Body of pancreas (tissue), 4 donors: Measurements from ENCODE around the gene FURIN. TPM values are rescaled to one million over a fixed set of nuclear protein-coding genes. Genes with fewer than 3 reads are reported as not detected.
"Not testable (repeated sequence)": the region's sequence is repeated elsewhere in the genome, so short reads cannot be mapped to it uniquely, and the experiment has no call there.

Experiments
- ATAC-seq: fragments of 150-250 bp; one replicate; pipeline ENCODE4 v1.9.1; 2016
- DNase-seq, 4 donors: peaks; one replicate each; pipeline ENCODE4 v3.0.0-alpha.2; 2019
- H3K27ac ChIP-seq, 4 donors: fragments of 200-600 bp; sonication (generic); 1 replicate in 3 of 4; 2 replicates in 1 of 4; pipeline versions ENCODE4 v1.5.1 to v1.6.1; 2016 to 2019; ENCODE audit warnings: mild to moderate bottlenecking in 1 of 4, mixed read lengths in 1 of 4, moderate library complexity in 1 of 4
- H3K27me3 ChIP-seq, 2 donors: fragments of 200-600 bp; sonication (generic); one replicate each; pipeline ENCODE4 v1.6.0; 2016; ENCODE audit warnings: mild to moderate bottlenecking in 1 of 2
- H3K36me3 ChIP-seq, 2 donors: fragments of 200-600 bp; sonication (generic); replicated peaks in 1 of 2; 2 replicates each; pipeline ENCODE4 v1.5.1; 2016; ENCODE audit warnings: low read depth in 2 of 2; ENCODE audit not compliant: insufficient read depth in 1 of 2
- H3K4me1 ChIP-seq: fragments of 200-600 bp; sonication (generic); one replicate; pipeline ENCODE4 v1.6.0; 2016
- H3K4me3 ChIP-seq, 2 donors: fragments of 200-600 bp; sonication (generic); 1 replicate in 1 of 2; 2 replicates in 1 of 2; pipeline ENCODE4 v1.5.1; 2016 to 2019
- H3K9me3 ChIP-seq, 3 donors: fragments of 200-600 bp; sonication (generic); 1 replicate in 2 of 3; 2 replicates in 1 of 3; pipeline ENCODE4 v1.5.1; 2016
- CTCF ChIP-seq, 7 experiments: fragments of 450-650 bp in 4 of 7; fragments of 200-600 bp in 3 of 7; sonication (generic) in 3 of 7; IDR thresholded peaks; one replicate each; pipeline ENCODE4 v1.5.1; 2016 to 2019; ENCODE audit warnings: antibody characterized with exemption in 7 of 7
- POLR2A ChIP-seq, 3 donors: fragments of 450-650 bp; IDR thresholded peaks; one replicate each; pipeline ENCODE4 v1.6.1; 2016; ENCODE audit warnings: antibody characterized with exemption in 3 of 3, mild to moderate bottlenecking in 2 of 3
- WGBS, 2 donors: methylation state at CpG; one replicate each; pipeline ENCODE4 v1.1.5; 2017; 5-methylcytosine and 5-hydroxymethylcytosine counted together
- intact Hi-C: fragments of 100-400 bp; cut with DNase I; formaldehyde crosslinking; loops from one replicate; pipeline ENCODE4 v1.15.1; 2023
- total RNA-seq, 2 donors: library from RNA; depleted of rRNA; stranded (reverse); fragments of >200 nt; gene quantifications; one replicate each; pipeline ENCODE4 v1.1.0, GENCODE V29; 2016

Gene FURIN
- total RNA-seq, 2 donors from 2014 or later: 88.0 to 112 TPM

GRCh38 chr15:90840157-90840855 is 28.1 kb upstream of the FURIN start:
- 93% methylated on average over 16 to 18 of the region's 18 CpGs for WGBS, 2 donors
- Histone ChIP-seq H3K9me3 (no peaks in the 10 kb centered on the region), H3K4me3 (no peak overlapping the region), H3K27ac (no peak overlapping the region), H3K36me3 (no peaks in the 10 kb centered on the region), H3K4me1 (no peaks in the 10 kb centered on the region), H3K27me3 (no peaks in the 10 kb centered on the region)
- intact Hi-C loops: no loop called here
- TF ChIP-seq POLR2A (IDR thresholded peaks at IDR 0.05): no peak
- no peak for TF ChIP-seq CTCF (IDR thresholded peaks at IDR 0.05)
- DNase-seq (no peak), ATAC-seq (no peak)

DNA sequence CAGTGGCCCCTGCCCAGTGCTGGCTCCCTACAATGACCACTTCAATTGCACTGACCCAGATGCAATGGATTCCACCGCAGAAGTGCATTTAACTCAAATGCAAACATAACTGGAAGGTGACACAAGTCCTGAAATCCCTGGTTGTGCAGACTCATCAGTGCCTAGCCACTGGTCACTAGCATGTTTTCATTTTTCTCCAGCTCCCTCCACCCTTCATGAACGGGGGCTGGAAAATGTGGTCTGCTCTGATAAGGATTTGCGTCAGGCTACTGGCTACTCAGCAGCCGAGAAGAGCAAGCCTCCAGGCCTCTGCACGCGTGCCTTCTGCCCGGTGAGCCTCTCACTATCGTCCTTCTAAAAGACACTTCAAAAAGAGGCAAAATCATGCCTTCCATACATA is 27.4 kb upstream of the FURIN start:
- Histone ChIP-seq H3K36me3 (no peaks in the 10 kb centered on the region), H3K4me1 (no peaks in the 10 kb centered on the region), H3K27me3 (no peaks in the 10 kb centered on the region), H3K9me3 (no peaks in the 10 kb centered on the region), H3K27ac (no peak overlapping the region), H3K4me3 (no peak overlapping the region)
- intact Hi-C loops: no loop called here
- WGBS, 2 donors: 87% methylated on average over 8 of the region's 8 CpGs
- DNase-seq: no peak
- ATAC-seq: no peak
- TF ChIP-seq POLR2A (IDR thresholded peaks at IDR 0.05): no peak
- TF ChIP-seq CTCF (IDR thresholded peaks at IDR 0.05): no peak

DNA sequence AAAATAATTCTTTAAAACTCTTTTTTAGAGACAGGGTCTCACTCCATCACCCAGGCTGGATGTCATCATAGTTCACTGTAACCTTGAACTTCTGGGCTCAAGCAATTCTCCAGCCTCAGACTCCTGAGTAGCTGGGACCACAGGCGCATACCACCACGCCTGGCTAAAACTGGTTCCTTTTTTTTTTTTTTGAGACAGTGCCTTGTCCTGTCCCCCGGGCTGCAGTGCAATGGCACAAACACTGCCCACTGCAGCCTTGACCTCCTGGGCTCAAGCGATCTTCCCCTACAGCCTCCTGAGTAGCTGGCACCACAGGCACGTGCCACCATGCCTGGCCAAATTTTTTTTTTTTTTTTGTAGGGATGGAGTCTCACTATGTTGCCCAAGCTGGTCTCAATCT is 23.7 kb upstream of the FURIN start:
- Histone ChIP-seq H3K4me3 (no peak overlapping the region), H3K27me3 (no peaks in the 10 kb centered on the region), H3K9me3 (no peaks in the 10 kb centered on the region), H3K36me3 (no peaks in the 10 kb centered on the region), H3K4me1 (no peaks in the 10 kb centered on the region), H3K27ac (peak overlapping the region in 1 of 4 donors; percentile 46)
- DNase-seq (no peak), ATAC-seq (no peak)
- intact Hi-C loops: no loop called here
- WGBS, 2 donors: 69 to 80% methylated on average over 5 of the region's 5 CpGs
- no peak for TF ChIP-seq POLR2A (IDR thresholded peaks at IDR 0.05)

DNA sequence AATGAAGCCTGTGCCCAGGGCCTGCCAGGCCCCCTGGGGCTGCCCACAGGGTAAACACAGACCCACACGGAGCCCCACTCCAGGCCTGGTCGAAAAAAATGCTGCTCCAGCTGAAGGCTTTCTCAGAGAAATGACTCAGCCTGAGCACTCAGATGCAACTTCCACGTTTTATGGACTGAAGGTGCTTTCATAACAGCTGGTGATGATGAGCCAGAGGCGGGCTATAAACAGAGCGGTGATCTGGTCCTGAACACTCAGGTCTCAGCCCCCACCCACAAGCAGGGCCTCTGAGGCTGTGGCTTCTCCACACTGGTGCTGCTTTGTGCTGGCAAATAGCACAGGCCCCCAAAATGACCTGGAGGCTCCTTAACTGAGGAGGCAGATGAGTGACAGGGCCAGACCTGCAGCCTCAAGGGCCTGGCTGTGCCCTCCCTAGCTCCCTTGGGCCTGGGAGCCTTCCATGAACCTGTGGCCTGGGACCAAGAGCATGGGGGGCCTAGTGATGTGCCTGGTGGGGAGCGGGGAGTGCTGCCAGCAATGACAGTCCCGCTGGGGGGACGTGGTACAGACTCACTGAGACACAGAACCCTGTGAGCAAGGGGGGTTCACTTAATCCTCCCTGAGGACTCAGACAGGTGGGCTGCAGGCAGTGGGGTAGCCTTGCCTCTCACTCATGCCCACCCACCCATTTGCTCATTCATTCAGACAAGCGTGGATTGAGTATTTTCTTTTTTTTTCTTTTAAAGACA is 23.0 kb upstream of the FURIN start:
- WGBS, 2 donors: 69 to 73% methylated on average over 3 to 9 of the region's 9 CpGs
- H3K27ac ChIP-seq: peak overlapping the region in 1 of 4 donors; percentile 46
- TF ChIP-seq CTCF (IDR thresholded peaks at IDR 0.05) (no peak), POLR2A (IDR thresholded peaks at IDR 0.05) (no peak)

DNA sequence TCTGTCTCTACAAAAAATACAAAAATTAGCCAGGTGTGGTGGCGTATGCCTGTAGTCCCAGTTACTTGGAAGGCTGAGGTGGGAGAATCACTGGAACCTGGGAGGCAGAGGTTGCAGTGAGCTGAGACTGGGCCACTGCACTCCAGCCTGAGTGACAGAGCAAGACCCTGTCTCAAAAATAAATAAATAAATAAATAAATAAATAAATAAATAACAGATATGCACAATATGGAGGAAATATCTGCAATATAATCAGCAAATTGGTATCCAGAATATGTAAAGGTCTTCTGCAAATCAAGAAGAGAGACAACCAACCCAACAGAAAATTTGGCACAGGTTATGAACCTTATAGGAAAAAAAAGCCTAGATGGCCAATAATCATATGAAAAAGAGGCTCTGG is 19.0 kb upstream of the FURIN start:
- H3K27me3 ChIP-seq, H3K9me3 ChIP-seq, H3K27ac ChIP-seq, ATAC-seq, H3K4me3 ChIP-seq, H3K4me1 ChIP-seq, intact Hi-C loops, H3K36me3 ChIP-seq, DNase-seq: not testable (repeated sequence)
- WGBS, 2 donors: 79 to 94% methylated on average over 1 of the region's 1 CpG

More for the DNA sequence above, 23.0 kb upstream of the FURIN start:
- ATAC-seq: no peak
- H3K9me3 ChIP-seq: no peaks in the 10 kb centered on the region
- H3K4me3 ChIP-seq: no peak overlapping the region
- H3K27me3 ChIP-seq: no peaks in the 10 kb centered on the region
- no peaks in the 10 kb centered on the region for H3K4me1 ChIP-seq
- intact Hi-C loops: no loop called here
- peak in 1 of 4 donors; percentile 40 for DNase-seq
- H3K36me3 ChIP-seq: no peaks in the 10 kb centered on the region
